Effector memory CD4-positive, alpha-beta T cell (primary cell): Measurements from ENCODE around the gene EMILIN2.
A peak's percentile ranks its signal among the peaks of the same experiment; 100 is the strongest.

Source experiments
- DNase-seq, 3 donors: peaks; one replicate each; pipeline ENCODE4 v3.0.0-alpha.2; 2020
- H3K27ac ChIP-seq: 2 replicates; pipeline ENCODE4 v1.7.0; 2013; ENCODE audit warnings: mild to moderate bottlenecking, low read length, moderate library complexity; ENCODE audit not compliant: insufficient read depth, poor library complexity, severe bottlenecking
- H3K27me3 ChIP-seq: replicated peaks from 2 replicates; pipeline ENCODE4 v1.7.0; 2013; ENCODE audit warnings: mild to moderate bottlenecking, low read length; ENCODE audit not compliant: insufficient read depth, control insufficient read depth, poor library complexity, severe bottlenecking
- H3K36me3 ChIP-seq: 2 replicates; pipeline ENCODE4 v1.7.0; 2013; ENCODE audit warnings: mild to moderate bottlenecking, low read length, moderate library complexity; ENCODE audit not compliant: control insufficient read depth, insufficient read depth
- H3K4me1 ChIP-seq: 2 replicates; pipeline ENCODE4 v1.7.0; 2013; ENCODE audit warnings: low read length, mild to moderate bottlenecking; ENCODE audit not compliant: control insufficient read depth, insufficient read depth, poor library complexity, severe bottlenecking
- H3K4me3 ChIP-seq: 2 replicates; pipeline ENCODE4 v1.7.0; 2013; ENCODE audit warnings: low read length, low read depth, mild to moderate bottlenecking; ENCODE audit not compliant: insufficient read depth, poor library complexity, severe bottlenecking
- H3K9me3 ChIP-seq: 2 replicates; pipeline ENCODE4 v1.7.0; 2013; ENCODE audit warnings: mild to moderate bottlenecking, low read length, moderate library complexity; ENCODE audit not compliant: control insufficient read depth

Gene EMILIN2

GRCh38 chr18:2960983-2961696, 114.3 kb downstream of the EMILIN2 start:
- H3K36me3 ChIP-seq = no peaks in the 10 kb centered on the region
- H3K27ac ChIP-seq = peak overlapping the region; percentile 84
- H3K4me1 ChIP-seq = peaks cover 74% of the 10 kb centered on the region
- H3K9me3 ChIP-seq = no peaks in the 10 kb centered on the region
- no peak for DNase-seq
- H3K27me3 ChIP-seq = no peaks in the 10 kb centered on the region
- H3K4me3 ChIP-seq = peak overlapping the region; percentile 24

GRCh38 chr18:2961821-2962220, 115.0 kb downstream of the EMILIN2 start:
- no peak for DNase-seq
- peaks cover 74% of the 10 kb centered on the region for H3K4me1 ChIP-seq
- no peaks in the 10 kb centered on the region for H3K9me3 ChIP-seq
- peak overlapping the region; percentile 18 for H3K4me3 ChIP-seq
- H3K27ac ChIP-seq = peak overlapping the region; percentile 84
- no peaks in the 10 kb centered on the region for H3K27me3 ChIP-seq
- H3K36me3 ChIP-seq = no peaks in the 10 kb centered on the region

GRCh38 chr18:2963048-2963447, 116.2 kb downstream of the EMILIN2 start:
- H3K9me3 ChIP-seq = no peaks in the 10 kb centered on the region
- H3K4me3 ChIP-seq = no peak overlapping the region
- H3K27me3 ChIP-seq = no peaks in the 10 kb centered on the region
- H3K4me1 ChIP-seq = peaks cover 76% of the 10 kb centered on the region
- peak overlapping the region; percentile 84 for H3K27ac ChIP-seq
- H3K36me3 ChIP-seq = no peaks in the 10 kb centered on the region
- DNase-seq = peak; percentile 40 to 59 (median 44)

- no peak for DNase-seq
- Histone ChIP-seq H3K27ac (peak overlapping the region; percentile 47), H3K9me3 (no peaks in the 10 kb centered on the region), H3K36me3 (no peaks in the 10 kb centered on the region), H3K4me3 (peak overlapping the region; percentile 5), H3K4me1 (peaks cover 77% of the 10 kb centered on the region), H3K27me3 (no peaks in the 10 kb centered on the region)
Measured at GRCh38 chr18:2964361-2965010, 117.7 kb downstream of the EMILIN2 start.
